HCT116 (cell line): ENCODE results near the gene HOXC11. TPM values are rescaled to one million over a fixed set of nuclear protein-coding genes. Genes with fewer than 3 reads are reported as not detected.

Source experiments
- ATAC-seq: fragments of 200-7000 bp; cut with Tn5 transposase; 2 replicates; pipeline ENCODE4 v1.9.1; 2020; ENCODE audit warnings: mild to moderate bottlenecking, moderate library complexity
- BruUV-seq: library from RNA; stranded (reverse); fragments of 400-500 nt; replicated peaks from 2 replicates; lab custom pipeline; 2021; lab: Mats Ljungman, UMichigan
- CTCF ChIA-PET: fragments of 300-600 bp; sonication (Branson Sonifier 250); formaldehyde crosslinking; loops from one replicate; lab custom pipeline; 2021; ENCODE audit warnings: antibody characterized with exemption; lab: Charles Lee
- POLR2A ChIA-PET: fragments of 300-600, 350-600 bp; sonication (Branson Sonifier 250); formaldehyde crosslinking; loops from one replicate; lab custom pipeline; 2021; ENCODE audit warnings: antibody characterized with exemption; lab: Charles Lee
- RAD21 ChIA-PET, 2 experiments: fragments of 300-600 bp; sonication (Branson Sonifier 250); formaldehyde crosslinking; loops; one replicate each; lab custom pipeline; 2023; ENCODE audit warnings: low total read pairs in 2 of 2; ENCODE audit not compliant: uncharacterized antibody in 2 of 2, unreplicated experiment in 2 of 2, low non-redundant PET in 1 of 2; lab: Charles Lee
- DNase-seq: peaks from one replicate; pipeline ENCODE4 v3.0.0-alpha.2; 2010; ENCODE audit warnings: low read depth, low spot score
- H2AFZ ChIP-seq: fragments of 200-600 bp; shearing (Covaris generic), sonication (generic); 2 replicates; pipeline ENCODE4 v1.6.1; 2017; ENCODE audit warnings: low read depth, mixed run types, mixed read lengths, antibody characterized with exemption, low read length; ENCODE audit not compliant: poor library complexity, severe bottlenecking
- H3K27ac ChIP-seq: 2 replicates; pipeline ENCODE4 v1.5.1; 2012; ENCODE audit warnings: low read depth, low read length
- H3K27me3 ChIP-seq: fragments of 200-600 bp; sonication (generic); 2 replicates; pipeline ENCODE4 v1.6.1; 2016; ENCODE audit warnings: mixed run types, low read length, mixed read lengths; ENCODE audit not compliant: insufficient read depth
- H3K36me3 ChIP-seq, 2 experiments: fragments of 200-500 bp in 1 of 2; fragments of 200-600 bp in 1 of 2; sonication (Bioruptor generic) in 1 of 2; sonication (generic) in 1 of 2; 2 replicates each; pipeline versions ENCODE4 v1.5.1 to v1.6.1; 2014 to 2016; ENCODE audit warnings: low read length in 2 of 2, inconsistent platforms in 1 of 2, mixed read lengths in 1 of 2, mixed run types in 1 of 2; ENCODE audit not compliant: insufficient read depth in 2 of 2, control insufficient read depth in 1 of 2
- H3K4me1 ChIP-seq, 2 experiments: fragments of 200-600 bp in 1 of 2; sonication (generic) in 1 of 2; 2 replicates each; pipeline versions ENCODE4 v1.5.1 to v1.6.1; 2012 to 2017; ENCODE audit warnings: low read length in 2 of 2, inconsistent platforms in 1 of 2, mild to moderate bottlenecking in 1 of 2, mixed read lengths in 1 of 2, mixed run types in 1 of 2, moderate library complexity in 1 of 2; ENCODE audit not compliant: insufficient read depth in 2 of 2, control insufficient read depth in 1 of 2
- H3K4me2 ChIP-seq: fragments of 200-600 bp; sonication (generic); 2 replicates; pipeline ENCODE4 v1.6.1; 2017; ENCODE audit warnings: mixed run types, low read length, mixed read lengths
- H3K4me3 ChIP-seq, 2 experiments: fragments of 200-600 bp in 1 of 2; sonication (generic) in 1 of 2; replicated peaks in 1 of 2; 2 replicates each; pipeline ENCODE4 v1.5.1; 2011 to 2016; ENCODE audit warnings: low read length in 2 of 2, control low read depth in 1 of 2, low read depth in 1 of 2, mild to moderate bottlenecking in 1 of 2, mixed read lengths in 1 of 2, mixed run types in 1 of 2
- H3K79me2 ChIP-seq: fragments of 200-600 bp; sonication (generic); 2 replicates; pipeline ENCODE4 v1.6.1; 2017; ENCODE audit warnings: mild to moderate bottlenecking, mixed run types, low read length, moderate library complexity, mixed read lengths; ENCODE audit not compliant: insufficient read depth
- H3K9ac ChIP-seq: fragments of 200-600 bp; sonication (generic); 2 replicates; pipeline ENCODE4 v1.6.1; 2016; ENCODE audit warnings: low read length, mixed read lengths
- H3K9me2 ChIP-seq: fragments of 200-600 bp; sonication (generic), shearing (Covaris generic); 2 replicates; pipeline ENCODE4 v1.6.1; 2017; ENCODE audit warnings: mixed run types, mild to moderate bottlenecking, moderate library complexity; ENCODE audit not compliant: insufficient read depth
- H3K9me3 ChIP-seq, 2 experiments: fragments of 200-500 bp in 1 of 2; fragments of 200-600 bp in 1 of 2; sonication (Bioruptor generic) in 1 of 2; sonication (generic) in 1 of 2; 2 replicates each; pipeline ENCODE4 v1.6.1; 2014 to 2017; ENCODE audit warnings: low read length in 2 of 2, mixed read lengths in 2 of 2, inconsistent platforms in 1 of 2, low read depth in 1 of 2, mild to moderate bottlenecking in 1 of 2, mixed run types in 1 of 2, moderate library complexity in 1 of 2; ENCODE audit not compliant: control insufficient read depth in 1 of 2, insufficient read depth in 1 of 2
- H4K20me1 ChIP-seq: fragments of 200-600 bp; sonication (generic), shearing (Covaris generic); 2 replicates; pipeline ENCODE4 v1.6.1; 2017; ENCODE audit warnings: mixed run types, mild to moderate bottlenecking, moderate library complexity; ENCODE audit not compliant: insufficient read depth
- CBX3 ChIP-seq: IDR thresholded peaks from 2 replicates; pipeline ENCODE4 v1.6.1; 2012; ENCODE audit warnings: low read depth
- CEBPB ChIP-seq: IDR thresholded peaks from 2 replicates; pipeline ENCODE4 v1.6.1; 2012; ENCODE audit warnings: low read depth
- CTCF ChIP-seq, 3 experiments: fragments of 200-600 bp in 1 of 3; sonication (generic) in 1 of 3; IDR thresholded peaks in 2 of 3; conservative IDR thresholded peaks in 1 of 3; 2 replicates each; pipeline ENCODE4 v1.5.1; 2012 to 2017; ENCODE audit warnings: low read depth in 2 of 3, low read length in 2 of 3, antibody characterized with exemption in 1 of 3, borderline replicate concordance in 1 of 3, control low read depth in 1 of 3, mild to moderate bottlenecking in 1 of 3, mixed read lengths in 1 of 3, mixed run types in 1 of 3, moderate library complexity in 1 of 3; ENCODE audit not compliant: insufficient read depth in 1 of 3
- EZH2 ChIP-seq: fragments of 200-600 bp; sonication (generic); IDR thresholded peaks from 2 replicates; pipeline ENCODE4 v1.6.1; 2017; ENCODE audit warnings: antibody characterized with exemption, mixed run types
- EZH2phosphoT487 ChIP-seq: fragments of 200-600 bp; IDR thresholded peaks from 2 replicates; pipeline ENCODE4 v1.6.1; 2018; ENCODE audit warnings: antibody characterized with exemption, borderline replicate concordance
- JUND ChIP-seq: IDR thresholded peaks from 2 replicates; pipeline ENCODE4 v1.6.1; 2012
- POLR2AphosphoS5 ChIP-seq: IDR thresholded peaks from 2 replicates; pipeline ENCODE4 v1.6.1; 2011; ENCODE audit warnings: mild to moderate bottlenecking, low read depth, low read length, moderate library complexity
- RAD21 ChIP-seq: IDR thresholded peaks from 2 replicates; pipeline ENCODE4 v1.6.1; 2012; ENCODE audit warnings: low read depth, mild to moderate bottlenecking
- SP1 ChIP-seq: IDR thresholded peaks from 2 replicates; pipeline ENCODE4 v1.6.1; 2012; ENCODE audit warnings: low read depth
- TCF7L2 ChIP-seq: IDR thresholded peaks from 2 replicates; pipeline ENCODE4 v1.7.0; 2011; ENCODE audit warnings: borderline replicate concordance, inconsistent platforms; ENCODE audit not compliant: insufficient read depth, insufficient read length; ENCODE audit errors: extremely low read depth
- YY1 ChIP-seq: IDR thresholded peaks from 2 replicates; pipeline ENCODE4 v1.6.1; 2011; ENCODE audit warnings: low read length, low read depth, moderate library complexity, mild to moderate bottlenecking; ENCODE audit not compliant: insufficient replicate concordance; ENCODE audit errors: extremely low read depth
- intact Hi-C: fragments of 100-400 bp; cut with micrococcal nuclease; formaldehyde crosslinking; loops from 2 replicates; pipeline ENCODE4 v1.10.0; 2022
- total RNA-seq: library from RNA; stranded (reverse); gene quantifications from one replicate; pipeline ENCODE4 v1.2.1, GENCODE V29; 2021; ENCODE audit not compliant: unreplicated experiment
- TF ChIP-seq, protein P1 (sequence below): IDR thresholded peaks from 2 replicates; pipeline ENCODE4 v1.6.1; 2012

The HOXC11 gene
- total RNA-seq, 1 experiment from 2014 or later: 0.22 TPM

DNA sequence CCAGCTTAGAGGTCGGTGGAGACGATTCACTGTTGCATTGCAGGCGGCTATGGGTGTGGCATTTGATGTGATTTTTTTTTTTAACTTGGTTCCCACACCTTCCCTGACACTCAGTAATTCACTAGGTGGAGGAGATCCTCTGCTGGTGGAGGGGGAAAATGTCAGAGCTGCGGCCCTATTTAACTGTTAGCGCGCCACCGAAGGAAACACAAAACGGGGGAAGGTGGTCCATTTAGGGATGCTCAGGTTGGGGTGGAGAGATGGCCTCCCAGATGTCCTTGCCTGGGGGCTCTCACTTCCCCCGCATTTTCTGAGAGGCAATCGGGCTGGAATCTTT, 22.5 kb upstream of the HOXC11 start:
- Histone ChIP-seq H3K4me1 (peaks cover 12 to 15% of the 10 kb centered on the region in 2 experiments), H2AFZ (no peak overlapping the region), H3K27me3 (no peaks in the 10 kb centered on the region), H3K4me3 (no peak overlapping the region), H3K4me2 (no peak overlapping the region), H3K9ac (no peak overlapping the region), H4K20me1 (no peaks in the 10 kb centered on the region), H3K27ac (no peak overlapping the region), H3K9me3 (no peaks in the 10 kb centered on the region), H3K9me2 (no peaks in the 10 kb centered on the region), H3K36me3 (no peaks in the 10 kb centered on the region), H3K79me2 (no peaks in the 10 kb centered on the region)
- ChIA-PET POLR2A (no interaction called here), RAD21 (no interaction called here), CTCF (interaction anchor here (0.8 kb wide), 1 partner anchor 157 kb away, joined by 3 read pairs; no protein-coding TSS in a partner anchor)
- peak in 1 of 3 experiments; percentile 22; a peak in 2 of 6 replicates for TF ChIP-seq CTCF (IDR thresholded peaks at IDR 0.05 in 2 of 3, conservative IDR thresholded peaks at IDR 0.05 in 1 of 3; ENCODE audit: borderline replicate concordance in 1 of 3, insufficient read depth in 1 of 3, low read depth in 2 of 3, low read length in 2 of 3)
- no peak for TF ChIP-seq CBX3
- TF ChIP-seq, protein P1, sequence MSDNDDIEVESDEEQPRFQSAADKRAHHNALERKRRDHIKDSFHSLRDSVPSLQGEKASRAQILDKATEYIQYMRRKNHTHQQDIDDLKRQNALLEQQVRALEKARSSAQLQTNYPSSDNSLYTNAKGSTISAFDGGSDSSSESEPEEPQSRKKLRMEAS: no peak
- TF ChIP-seq CEBPB: no peak
- no peak for TF ChIP-seq TCF7L2
- no peak for TF ChIP-seq JUND
- TF ChIP-seq EZH2phosphoT487: no peak
- TF ChIP-seq YY1: no peak
- TF ChIP-seq POLR2AphosphoS5: no peak
- TF ChIP-seq SP1: no peak
- no peak for TF ChIP-seq EZH2
- TF ChIP-seq RAD21: peak; percentile 34; the same call in 1 of the 2 replicates
- ATAC-seq: no peak
- no TSS peak for BruUV-seq
- DNase-seq: no peak
- intact Hi-C loops: loop anchor here (1.0 kb wide), 1 partner anchor 157 kb away; no protein-coding TSS in a partner anchor
